Immature natural killer cell (primary cell): ENCODE data around the gene DCLK1. TPM values are rescaled to one million over a fixed set of nuclear protein-coding genes. Genes with fewer than 3 reads are reported as not detected.

ENCODE experiments used
- DNase-seq, 3 donors: peaks; one replicate each; pipeline ENCODE4 v3.0.0; 2022; ENCODE audit warnings: mixed read lengths in 1 of 3
- H3K27ac Mint-ChIP-seq, 6 donors: one replicate each; pipeline ENCODE4 v1.8.0; 2020; ENCODE audit warnings: mixed read lengths in 6 of 6, mild to moderate bottlenecking in 5 of 6, inconsistent platforms in 4 of 6, moderate library complexity in 3 of 6
- H3K27me3 Mint-ChIP-seq, 3 donors: one replicate each; pipeline ENCODE4 v1.8.0; 2020 to 2021; ENCODE audit warnings: low read depth in 3 of 3, mild to moderate bottlenecking in 3 of 3, mixed read lengths in 3 of 3, moderate library complexity in 3 of 3, inconsistent platforms in 1 of 3
- H3K36me3 Mint-ChIP-seq, 3 donors: one replicate each; pipeline ENCODE4 v1.8.0; 2020; ENCODE audit warnings: mixed read lengths in 3 of 3, inconsistent platforms in 2 of 3, mild to moderate bottlenecking in 2 of 3
- H3K4me1 Mint-ChIP-seq, 2 donors: one replicate each; pipeline ENCODE4 v1.8.0; 2020; ENCODE audit warnings: inconsistent platforms in 2 of 2, mild to moderate bottlenecking in 2 of 2, mixed read lengths in 2 of 2, moderate library complexity in 1 of 2
- H3K4me3 Mint-ChIP-seq, 5 donors: one replicate each; pipeline ENCODE4 v1.8.0; 2020; ENCODE audit warnings: mild to moderate bottlenecking in 5 of 5, mixed read lengths in 5 of 5, inconsistent platforms in 3 of 5, moderate library complexity in 3 of 5
- H3K9me3 Mint-ChIP-seq, 6 donors: one replicate each; pipeline ENCODE4 v1.8.0; 2020; ENCODE audit warnings: mild to moderate bottlenecking in 6 of 6, mixed read lengths in 6 of 6, inconsistent platforms in 4 of 6, moderate library complexity in 3 of 6
- polyA plus RNA-seq, 3 donors: library from polyadenylated mRNA; unstranded; fragments of 300-500 nt; fragmentation: Illumina TruSeq; gene quantifications; one replicate each; pipeline ENCODE4 v1.2.3, GENCODE V29; 2021

DCLK1 gene
- polyA plus RNA-seq, 3 donors from 2014 or later = not detected

DNA sequence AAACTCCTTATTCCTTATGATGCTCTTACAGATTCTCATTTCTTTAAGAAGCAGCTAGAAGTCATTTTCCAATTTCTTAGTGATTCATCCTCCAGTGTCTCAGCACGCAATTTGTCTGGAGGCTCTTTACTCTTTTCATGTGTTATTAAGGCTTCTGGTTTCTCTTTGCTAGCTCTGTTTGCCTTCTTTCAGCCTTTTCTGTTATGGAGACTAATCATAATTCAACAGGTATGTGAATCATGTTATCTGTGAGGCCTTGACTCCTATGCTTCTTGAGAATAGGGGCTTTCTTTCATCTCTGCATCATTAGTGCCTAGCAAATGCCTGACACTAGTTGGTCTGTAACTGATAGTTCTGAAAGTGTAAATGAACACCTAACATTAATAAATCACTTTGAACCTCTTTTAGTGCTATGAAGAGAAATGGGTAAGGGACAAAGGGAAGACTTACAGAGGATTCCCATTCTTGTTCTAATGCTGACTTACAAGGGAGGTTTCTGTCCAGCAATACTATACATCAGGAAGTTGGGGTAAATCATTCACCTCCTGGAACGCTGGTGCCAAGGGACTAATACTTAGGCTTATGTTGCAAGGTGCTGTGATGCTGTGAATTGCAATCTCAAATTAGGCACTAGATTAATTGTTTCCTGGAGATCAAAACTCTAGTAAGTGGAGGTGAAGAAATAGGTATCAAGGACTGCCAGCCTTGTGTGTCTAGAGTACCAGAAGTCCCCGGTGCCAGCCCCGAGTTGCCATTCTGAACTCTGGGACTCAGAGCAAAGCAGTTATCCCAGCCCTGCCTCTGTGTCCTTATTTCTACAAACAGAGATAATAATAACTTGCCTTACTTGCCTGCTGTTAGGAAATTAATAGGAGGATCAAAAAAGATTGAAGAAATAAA lies 265.6 kb downstream of the DCLK1 start:
- Mint-ChIP-seq H3K27ac (no peak overlapping the region), H3K36me3 (peaks cover 0 to 3% (median 0%) of the 10 kb centered on the region in 3 donors), H3K27me3 (peaks cover 0 to 2% (median 0%) of the 10 kb centered on the region in 3 donors), H3K9me3 (peaks cover 8 to 12% (median 11%) of the 10 kb centered on the region in 6 donors), H3K4me3 (no peak overlapping the region), H3K4me1 (no peaks in the 10 kb centered on the region)
- DNase-seq = no peak

DNA sequence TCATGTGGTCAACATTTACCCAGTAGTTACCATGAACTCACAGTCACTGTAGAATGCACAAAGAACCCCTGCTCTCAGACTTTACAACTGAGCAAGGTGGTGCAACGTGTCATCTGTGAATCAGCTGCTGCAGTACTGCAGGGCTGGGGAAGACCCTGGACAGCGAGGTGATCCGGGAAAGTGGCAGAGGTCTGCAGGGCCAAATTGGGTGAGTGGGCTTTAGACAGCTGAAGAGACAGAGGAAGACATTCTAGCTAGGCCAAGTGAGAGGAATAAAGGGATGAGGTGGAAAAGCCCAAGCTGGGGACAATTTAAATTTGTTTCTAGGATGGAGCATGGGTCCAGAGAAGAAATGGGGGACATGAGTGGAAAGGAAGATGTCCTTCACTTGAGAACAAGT lies 270.5 kb downstream of the DCLK1 start:
- Mint-ChIP-seq H3K36me3 (peaks cover 0 to 3% (median 0%) of the 10 kb centered on the region in 3 donors), H3K27me3 (peaks cover 0 to 1% (median 0%) of the 10 kb centered on the region in 3 donors), H3K4me1 (no peaks in the 10 kb centered on the region), H3K4me3 (no peak overlapping the region), H3K27ac (no peak overlapping the region), H3K9me3 (peaks cover 4 to 12% (median 10%) of the 10 kb centered on the region in 6 donors)
- no peak for DNase-seq

- Mint-ChIP-seq H3K27me3 (no peaks in the 10 kb centered on the region), H3K4me3 (no peak overlapping the region), H3K4me1 (no peaks in the 10 kb centered on the region), H3K36me3 (peaks cover 0 to 3% (median 0%) of the 10 kb centered on the region in 3 donors), H3K9me3 (peaks cover 4 to 12% (median 10%) of the 10 kb centered on the region in 6 donors), H3K27ac (no peak overlapping the region)
- DNase-seq = no peak
These were observed 271.2 kb downstream of the DCLK1 start for GRCh38 chr13:35859981-35860380.

DNA sequence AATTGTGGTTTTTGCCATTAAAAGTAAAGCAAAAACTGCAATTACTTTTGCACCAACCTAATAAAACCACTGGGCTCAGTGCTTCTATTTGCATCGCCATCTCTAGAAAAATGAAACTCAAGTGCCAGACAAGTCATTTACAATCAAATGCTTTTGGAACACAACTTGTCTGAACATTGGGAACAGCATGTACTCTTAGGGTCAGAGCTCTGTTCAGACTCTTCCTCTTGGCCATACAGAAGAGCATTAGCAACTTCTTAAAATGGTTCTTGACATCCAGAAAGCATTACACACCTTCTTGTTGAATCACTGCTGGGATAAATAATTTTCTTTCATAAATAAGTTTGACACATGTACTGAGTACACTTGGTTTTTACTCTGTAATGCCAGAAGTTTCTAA lies 272.5 kb downstream of the DCLK1 start:
- Mint-ChIP-seq H3K36me3 (peaks cover 0 to 3% (median 0%) of the 10 kb centered on the region in 3 donors), H3K27me3 (peaks cover 0 to 6% (median 0%) of the 10 kb centered on the region in 3 donors), H3K4me3 (no peak overlapping the region), H3K4me1 (no peaks in the 10 kb centered on the region), H3K9me3 (peaks cover 4 to 21% (median 12%) of the 10 kb centered on the region in 6 donors), H3K27ac (no peak overlapping the region)
- no peak for DNase-seq

DNA sequence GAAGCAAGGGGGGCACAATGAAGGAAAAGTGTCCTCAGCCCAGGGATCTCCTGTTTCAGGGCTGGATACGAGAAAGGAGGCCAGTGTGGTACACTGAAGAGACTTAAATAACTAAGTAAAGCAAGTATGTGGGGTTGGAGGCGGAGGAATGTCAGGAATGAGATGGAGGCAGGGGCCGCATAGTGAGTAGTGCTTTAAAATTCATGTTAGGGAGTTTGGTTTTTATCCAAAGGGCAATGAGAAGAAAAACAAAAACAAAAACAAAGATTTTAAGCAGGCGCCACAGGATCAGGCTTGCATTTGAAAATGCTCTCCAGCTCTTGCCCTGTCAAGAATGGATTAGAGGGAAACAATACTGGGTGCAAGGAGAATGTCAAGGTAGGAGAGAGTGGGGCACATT lies 273.4 kb downstream of the DCLK1 start:
- H3K9me3 Mint-ChIP-seq = peaks cover 4 to 23% (median 13%) of the 10 kb centered on the region in 6 donors
- H3K27ac Mint-ChIP-seq = no peak overlapping the region
- H3K27me3 Mint-ChIP-seq = peaks cover 0 to 6% (median 0%) of the 10 kb centered on the region in 3 donors
- no peaks in the 10 kb centered on the region for H3K4me1 Mint-ChIP-seq
- H3K36me3 Mint-ChIP-seq = peaks cover 0 to 3% (median 0%) of the 10 kb centered on the region in 3 donors
- no peak overlapping the region for H3K4me3 Mint-ChIP-seq
- DNase-seq = no peak

DNA sequence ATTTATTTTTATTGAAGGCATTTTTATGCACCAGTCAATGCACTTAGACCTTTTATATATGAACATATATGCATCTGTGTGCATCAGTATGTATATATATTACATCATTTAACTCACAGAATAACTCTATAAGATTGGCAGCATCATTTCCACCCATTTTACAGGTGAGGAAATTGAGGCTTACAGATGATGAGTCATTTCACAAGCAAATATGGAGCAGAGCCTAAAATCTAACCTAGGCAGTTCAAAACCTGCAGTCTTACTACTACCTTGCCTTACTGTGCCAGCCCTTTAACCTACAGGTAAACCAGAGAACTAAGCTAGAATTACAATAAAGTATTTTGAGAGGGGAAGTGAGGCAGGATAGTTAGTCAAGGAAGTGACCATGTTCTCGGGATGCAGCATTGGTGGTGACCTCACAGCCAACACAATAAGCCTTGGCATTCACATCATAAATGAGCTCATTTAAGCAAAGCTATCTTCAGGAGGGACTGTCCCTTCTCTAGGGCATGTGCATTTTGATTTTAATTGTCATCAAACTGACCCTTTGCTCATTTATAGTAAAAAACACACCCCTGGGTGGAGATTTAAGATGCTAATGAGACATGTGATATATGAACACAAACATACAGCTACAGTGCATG lies 274.3 kb downstream of the DCLK1 start:
- peaks cover 1 to 17% (median 6%) of the 10 kb centered on the region in 6 donors for H3K9me3 Mint-ChIP-seq
- DNase-seq = no peak
- H3K27me3 Mint-ChIP-seq = peaks cover 0 to 6% (median 0%) of the 10 kb centered on the region in 3 donors
- no peaks in the 10 kb centered on the region for H3K36me3 Mint-ChIP-seq
- H3K4me3 Mint-ChIP-seq = no peak overlapping the region
- H3K27ac Mint-ChIP-seq = no peak overlapping the region
- no peaks in the 10 kb centered on the region for H3K4me1 Mint-ChIP-seq

DNA sequence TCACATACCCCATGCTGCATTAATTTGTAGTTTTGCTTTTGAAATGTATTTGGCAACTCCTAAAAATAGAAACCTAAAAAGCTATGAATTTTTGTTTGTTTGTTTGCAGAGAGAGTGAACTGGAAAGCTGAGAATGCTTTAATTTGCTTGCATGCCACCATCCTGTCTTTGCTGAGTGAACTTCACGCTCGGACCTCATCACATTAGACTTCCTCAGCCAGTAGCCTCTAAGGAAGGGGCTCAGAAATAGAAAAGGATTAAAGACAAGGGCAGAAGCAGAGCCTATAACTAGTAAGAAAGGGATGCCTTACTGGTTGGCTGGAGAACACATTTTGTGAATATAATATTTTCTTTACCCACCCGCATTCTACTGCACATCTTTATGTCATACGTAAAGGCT lies 275.1 kb downstream of the DCLK1 start:
- Mint-ChIP-seq H3K36me3 (no peaks in the 10 kb centered on the region), H3K9me3 (peaks cover 0 to 23% (median 8%) of the 10 kb centered on the region in 6 donors), H3K4me3 (no peak overlapping the region), H3K27me3 (peaks cover 0 to 6% (median 2%) of the 10 kb centered on the region in 3 donors), H3K4me1 (no peaks in the 10 kb centered on the region), H3K27ac (no peak overlapping the region)
- no peak for DNase-seq

DNA sequence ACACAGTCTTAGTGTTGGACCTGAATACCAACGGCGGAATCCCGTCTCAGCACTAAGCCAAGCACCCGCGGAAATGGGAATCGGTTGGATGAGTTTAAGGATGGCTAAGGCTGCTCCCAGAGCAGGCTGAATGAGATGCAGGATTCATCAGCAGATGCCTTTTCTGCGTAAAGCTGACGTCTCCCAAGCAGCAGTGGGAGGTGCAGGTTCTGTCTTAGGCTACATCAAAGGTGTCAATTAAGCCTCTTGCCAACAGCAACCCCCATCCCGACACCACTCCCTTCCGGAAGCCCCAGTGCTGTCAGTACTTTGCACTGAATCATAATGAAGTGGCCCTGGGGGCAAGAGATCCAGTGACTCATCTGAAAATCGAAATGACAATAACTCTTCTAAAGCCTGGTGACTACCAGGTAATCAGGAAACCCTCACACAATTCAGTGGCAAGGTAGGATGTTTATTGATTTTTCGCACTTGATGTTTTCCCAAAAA lies 275.6 kb downstream of the DCLK1 start:
- no peak for DNase-seq
- Mint-ChIP-seq H3K36me3 (no peaks in the 10 kb centered on the region), H3K4me1 (no peaks in the 10 kb centered on the region), H3K27me3 (peaks cover 0 to 6% (median 2%) of the 10 kb centered on the region in 3 donors), H3K4me3 (no peak overlapping the region), H3K27ac (no peak overlapping the region), H3K9me3 (peaks cover 0 to 23% (median 6%) of the 10 kb centered on the region in 6 donors)

GRCh38 chr13:35854286-35854685 lies 276.9 kb downstream of the DCLK1 start:
- H3K4me3 Mint-ChIP-seq = no peak overlapping the region
- peaks cover 0 to 23% (median 7%) of the 10 kb centered on the region in 6 donors for H3K9me3 Mint-ChIP-seq
- no peaks in the 10 kb centered on the region for H3K4me1 Mint-ChIP-seq
- H3K36me3 Mint-ChIP-seq = no peaks in the 10 kb centered on the region
- no peak for DNase-seq
- H3K27me3 Mint-ChIP-seq = peaks cover 0 to 6% (median 2%) of the 10 kb centered on the region in 3 donors
- H3K27ac Mint-ChIP-seq = no peak overlapping the region

GRCh38 chr13:35851881-35852280 lies 279.3 kb downstream of the DCLK1 start:
- H3K9me3 Mint-ChIP-seq = peaks cover 0 to 23% (median 10%) of the 10 kb centered on the region in 6 donors
- DNase-seq = no peak
- no peaks in the 10 kb centered on the region for H3K36me3 Mint-ChIP-seq
- H3K27ac Mint-ChIP-seq = no peak overlapping the region
- no peaks in the 10 kb centered on the region for H3K4me1 Mint-ChIP-seq
- no peak overlapping the region for H3K4me3 Mint-ChIP-seq
- H3K27me3 Mint-ChIP-seq = peaks cover 0 to 6% (median 2%) of the 10 kb centered on the region in 3 donors

- Mint-ChIP-seq H3K4me1 (no peaks in the 10 kb centered on the region), H3K9me3 (peaks cover 0 to 23% (median 7%) of the 10 kb centered on the region in 6 donors), H3K27me3 (peaks cover 0 to 6% (median 2%) of the 10 kb centered on the region in 3 donors), H3K27ac (no peak overlapping the region), H3K36me3 (no peaks in the 10 kb centered on the region), H3K4me3 (no peak overlapping the region)
- DNase-seq = no peak
These were observed 279.8 kb downstream of the DCLK1 start for GRCh38 chr13:35851356-35851755.

- H3K4me3 Mint-ChIP-seq = no peak overlapping the region
- H3K4me1 Mint-ChIP-seq = no peaks in the 10 kb centered on the region
- no peak overlapping the region for H3K27ac Mint-ChIP-seq
These were observed 280.6 kb downstream of the DCLK1 start for GRCh38 chr13:35850569-35850968.

DNA sequence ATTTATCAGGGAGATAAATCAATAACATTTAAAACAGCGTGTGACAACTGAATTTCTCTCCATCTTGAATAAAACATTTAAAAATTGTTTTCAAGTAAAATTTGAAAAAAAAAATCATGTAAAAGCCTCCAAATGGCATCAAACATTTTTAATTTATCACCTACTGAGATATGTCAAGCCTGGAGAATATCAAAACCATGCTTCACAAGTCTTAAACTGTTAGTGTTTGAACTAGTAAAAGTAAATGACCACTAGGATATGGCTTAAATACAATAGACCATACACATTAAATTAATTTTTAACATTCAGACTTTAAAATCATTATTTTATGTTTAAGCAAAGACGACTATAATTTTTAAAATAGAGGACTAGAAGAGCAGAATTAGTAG lies 281.9 kb downstream of the DCLK1 start:
- Mint-ChIP-seq H3K27ac (no peak overlapping the region), H3K9me3 (peaks cover 0 to 12% (median 7%) of the 10 kb centered on the region in 6 donors), H3K36me3 (no peaks in the 10 kb centered on the region), H3K27me3 (peaks cover 0 to 4% (median 2%) of the 10 kb centered on the region in 3 donors), H3K4me3 (no peak overlapping the region), H3K4me1 (no peaks in the 10 kb centered on the region)
- DNase-seq = no peak

More at GRCh38 chr13:35850569-35850968, 280.6 kb downstream of the DCLK1 start:
- DNase-seq = no peak
- H3K9me3 Mint-ChIP-seq = peaks cover 0 to 23% (median 7%) of the 10 kb centered on the region in 6 donors
- H3K36me3 Mint-ChIP-seq = no peaks in the 10 kb centered on the region
- peaks cover 0 to 6% (median 2%) of the 10 kb centered on the region in 3 donors for H3K27me3 Mint-ChIP-seq
